Stimulated activated CD8-positive, alpha-beta memory T cell treated with anti-CD3 and anti-CD28 coated beads, Interleukin-15, amount 100 ng/mL, for 48 hours (primary cell): ENCODE results near the gene HEG1.
A peak's percentile ranks its signal among the peaks of the same experiment; 100 is the strongest.

Source experiments
- DNase-seq, 2 donors: peaks; one replicate each; pipeline ENCODE4 v3.0.0-alpha.2; 2020; ENCODE audit warnings: low read depth in 2 of 2

HEG1 gene

DNA sequence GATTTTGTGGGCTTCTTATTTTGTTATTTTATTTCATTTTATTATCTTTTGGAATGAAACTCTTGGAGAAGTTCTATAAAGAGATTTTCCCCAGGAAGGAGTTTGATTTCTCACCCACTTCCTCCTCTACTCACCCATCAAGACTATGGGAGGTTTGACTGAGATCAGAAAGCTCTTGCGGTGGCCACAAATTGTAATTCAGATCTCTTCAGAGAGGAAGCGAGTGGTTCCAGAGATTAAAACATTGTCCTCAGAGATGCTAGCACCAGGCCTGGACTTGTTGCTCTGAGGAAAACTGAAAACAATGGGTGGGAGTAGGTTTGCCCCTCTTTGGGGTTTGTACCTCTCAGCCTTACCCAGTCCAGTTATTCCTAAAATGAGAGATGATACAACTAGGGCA lies 113.2 kb downstream of the HEG1 start:
- no peak for DNase-seq

DNA sequence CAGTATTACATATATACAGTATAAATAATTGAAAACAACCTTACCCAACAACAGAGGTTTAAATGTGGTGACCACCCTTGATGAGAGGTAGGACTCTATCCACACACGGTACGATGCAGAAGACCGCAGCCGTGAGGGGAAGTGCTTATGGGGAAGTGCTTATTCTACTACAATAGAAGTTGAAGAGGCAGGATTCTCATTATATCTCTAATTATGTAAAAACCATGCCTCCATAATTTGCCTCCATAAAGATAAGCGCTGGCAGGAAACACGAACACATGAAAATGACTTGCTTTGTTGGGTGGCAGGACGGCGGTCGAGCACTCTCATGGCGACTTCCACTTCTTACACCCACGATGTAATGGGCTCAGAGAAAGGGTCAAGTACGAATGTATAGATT lies 114.0 kb downstream of the HEG1 start:
- no peak for DNase-seq

DNA sequence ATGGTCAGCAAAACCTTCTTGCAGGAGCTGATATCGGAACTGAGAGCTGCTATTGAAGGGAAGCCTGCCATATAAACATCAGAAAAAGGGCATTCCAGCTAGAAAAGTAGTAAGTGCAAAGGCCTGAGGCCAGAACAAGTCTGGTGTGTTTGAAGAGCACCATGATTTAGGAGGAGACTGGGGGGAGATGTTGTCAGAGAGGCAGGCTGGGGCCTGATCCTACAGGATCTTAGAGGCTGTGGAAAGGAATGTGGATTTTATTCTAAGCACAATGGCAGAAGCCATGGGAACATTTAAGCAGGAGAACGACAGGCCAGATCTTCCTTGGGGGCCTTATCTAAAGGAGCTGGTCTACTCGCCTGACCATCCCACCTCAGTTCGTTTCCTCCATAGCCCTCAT lies 116.1 kb downstream of the HEG1 start:
- DNase-seq, result no peak

DNA sequence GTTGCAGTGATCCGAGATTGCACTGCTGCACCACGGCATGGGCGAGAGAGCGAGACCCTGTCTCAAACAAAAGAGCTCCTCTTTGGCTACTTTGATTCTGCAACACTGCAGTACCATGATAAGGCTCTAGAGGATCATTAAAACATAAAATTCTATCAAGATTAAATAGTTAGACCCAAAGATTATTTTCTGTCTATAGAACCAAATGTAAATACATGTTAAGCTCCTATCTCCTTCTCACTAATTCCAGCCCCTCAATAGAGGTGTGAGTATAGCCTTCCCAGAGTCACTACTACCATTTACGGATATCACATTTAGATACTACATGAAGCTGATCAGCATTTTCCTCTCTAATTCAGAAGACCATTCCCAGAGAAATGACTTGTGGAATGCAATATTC lies 116.9 kb downstream of the HEG1 start:
- no peak for DNase-seq

DNA sequence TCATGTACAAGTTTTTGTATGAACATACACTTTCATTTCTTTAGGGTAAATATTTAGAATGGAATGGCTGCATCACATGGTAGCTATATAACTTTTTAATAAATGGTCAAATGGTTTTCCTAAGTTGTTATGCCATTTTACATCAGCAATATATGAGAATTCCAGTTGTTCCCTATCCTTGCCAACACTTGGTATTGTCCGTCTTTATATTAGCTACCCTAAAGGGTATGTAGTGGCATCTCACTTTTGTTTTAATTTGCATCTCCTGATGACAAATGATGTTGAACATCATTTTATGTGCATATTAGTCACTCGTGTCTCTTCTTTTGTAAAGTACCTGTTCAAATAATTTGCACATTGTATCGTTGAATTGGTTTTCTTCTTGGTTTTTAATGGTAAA lies 118.7 kb downstream of the HEG1 start:
- no peak for DNase-seq

DNA sequence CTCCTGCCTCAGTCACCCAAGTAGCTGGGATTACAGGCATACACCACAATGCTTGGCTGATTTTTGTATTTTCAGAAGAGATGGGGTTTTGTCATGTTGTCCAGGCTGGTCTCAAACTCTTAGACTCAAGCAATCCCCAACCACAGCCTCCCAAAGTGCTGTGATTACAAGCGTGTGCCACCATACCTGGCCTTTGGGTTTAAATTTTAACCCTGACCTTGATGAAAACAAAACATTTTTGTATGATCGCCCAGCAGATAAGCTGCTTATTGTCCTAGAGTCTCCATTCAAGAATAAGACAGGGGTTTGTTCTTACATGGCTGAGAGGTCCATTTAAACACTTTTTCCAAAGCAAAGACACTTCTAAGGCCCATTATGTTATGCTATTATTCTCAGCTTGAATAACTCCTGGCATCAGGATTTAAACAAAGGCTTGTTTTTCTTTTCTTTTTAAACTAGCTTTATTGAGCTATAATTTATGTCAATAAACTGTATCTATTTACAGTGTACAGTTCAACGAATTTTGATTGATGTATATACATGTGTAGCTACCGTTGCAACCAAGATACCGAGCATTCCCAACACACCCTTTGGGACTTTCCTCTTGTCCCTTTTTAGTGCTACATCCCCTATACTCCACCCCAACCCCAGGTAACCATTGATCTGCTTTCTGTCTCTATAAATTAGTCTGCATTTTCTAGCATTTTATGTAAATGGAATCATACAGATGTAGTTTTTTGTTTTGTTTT lies 119.8 kb downstream of the HEG1 start:
- DNase-seq, result no peak

DNA sequence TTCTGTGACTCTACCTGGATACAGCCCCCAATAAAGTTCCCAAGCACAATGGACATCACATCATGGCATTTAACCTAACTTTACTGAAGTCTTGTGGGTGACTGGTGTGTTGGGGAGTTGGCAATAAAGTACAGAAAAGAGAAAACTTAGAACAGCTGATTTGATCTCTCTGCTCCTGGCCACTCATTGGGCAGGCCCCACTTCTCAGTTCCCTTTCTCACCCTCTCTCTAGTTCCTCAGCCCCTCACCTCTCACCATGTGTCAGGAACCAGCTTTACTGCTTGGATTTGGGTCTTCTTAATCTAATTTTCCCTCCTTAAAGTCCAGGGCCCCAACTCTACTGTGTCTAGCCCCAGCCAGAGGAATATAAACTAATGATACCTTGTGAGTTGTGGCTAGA lies 120.5 kb downstream of the HEG1 start:
- no peak for DNase-seq

DNA sequence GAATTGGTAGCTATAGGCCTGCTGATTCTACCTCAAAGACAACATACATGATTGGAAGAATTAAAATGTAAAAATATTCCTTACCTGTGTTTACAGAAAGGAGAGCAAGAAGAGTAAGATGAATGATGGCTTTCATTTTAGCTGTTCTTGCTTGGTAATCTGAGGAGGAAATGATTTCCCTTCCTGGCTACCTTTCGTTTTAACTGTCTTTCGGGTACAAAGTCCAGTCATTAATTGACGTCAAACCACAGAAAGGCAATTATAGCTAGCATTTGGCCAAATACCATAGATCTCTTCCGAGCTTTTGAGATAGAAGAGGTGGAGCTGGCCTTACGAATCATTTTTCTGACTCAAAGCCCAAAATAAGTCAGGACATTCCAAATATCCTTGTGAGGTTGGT lies 121.2 kb downstream of the HEG1 start, which contains the start of gene MUC13:
TSS of gene MUC13 (minus strand) at position 175 of the 400 bp plus-strand sequence. CDS start at position 136, 39 bp downstream.
- DNase-seq, result no peak

DNA sequence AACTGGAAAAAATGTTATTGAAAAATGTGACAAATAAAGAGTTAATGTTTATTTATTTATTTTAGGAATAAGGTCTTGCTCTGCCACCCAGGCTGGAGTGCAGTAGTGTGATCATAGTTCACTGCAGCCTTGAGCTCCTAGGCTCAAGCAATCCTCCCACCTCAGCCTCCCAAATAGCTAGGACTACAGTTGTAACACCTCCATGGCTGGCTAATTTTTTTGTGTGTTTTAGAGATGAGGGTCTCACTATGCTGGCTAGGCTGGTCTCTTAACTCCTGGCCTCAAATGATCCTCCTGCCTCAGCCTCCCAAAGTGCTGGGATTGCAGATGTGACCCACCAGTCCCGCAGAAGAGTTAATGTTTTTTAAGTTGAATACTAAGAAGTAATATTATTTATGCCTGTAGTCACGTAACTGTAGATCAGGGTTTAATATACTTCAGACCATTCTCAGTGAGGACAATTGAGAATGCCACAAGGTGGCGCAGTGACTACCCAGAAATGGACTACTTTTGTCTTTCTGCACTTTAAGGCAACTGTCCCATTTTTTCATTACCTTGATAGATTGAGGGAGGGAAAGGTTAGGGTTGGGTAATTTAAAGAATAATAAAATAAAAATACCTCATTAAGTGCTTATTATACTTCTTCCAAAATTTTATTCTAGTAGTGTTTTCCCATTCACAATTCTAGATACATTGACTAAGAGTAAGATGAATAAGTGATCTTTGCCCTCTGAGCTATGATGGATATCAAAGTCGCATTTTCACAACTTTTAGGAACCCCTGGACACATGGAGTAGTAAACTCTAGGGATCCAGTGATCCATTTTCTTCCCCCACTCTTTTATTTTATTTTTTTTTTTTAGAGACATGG lies 127.2 kb downstream of the HEG1 start:
- DNase-seq, result peak; percentile 6 to 30

DNA sequence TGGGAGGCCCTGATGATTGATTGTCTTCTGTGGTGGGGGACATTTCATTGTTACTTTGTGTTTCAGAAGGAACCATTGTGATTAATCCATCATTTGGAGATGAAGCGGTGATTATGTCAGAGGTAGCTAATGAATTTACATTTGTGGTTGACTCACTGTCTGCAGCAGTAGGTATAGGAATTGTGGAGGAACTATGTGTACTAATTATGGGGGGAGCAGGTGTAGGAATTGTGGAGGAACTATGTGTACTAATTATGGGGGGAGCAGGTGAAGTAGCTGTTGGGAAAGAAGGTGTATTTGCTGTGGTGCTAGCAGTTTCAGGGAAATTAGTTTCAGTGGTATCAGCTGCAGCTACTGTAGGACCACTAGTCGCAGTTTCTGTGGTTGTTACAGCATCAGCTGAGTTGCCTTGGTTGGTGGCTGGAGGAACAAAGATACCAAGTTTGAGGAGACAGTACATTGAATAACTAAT lies 128.2 kb downstream of the HEG1 start:
- DNase-seq, result no peak

DNA sequence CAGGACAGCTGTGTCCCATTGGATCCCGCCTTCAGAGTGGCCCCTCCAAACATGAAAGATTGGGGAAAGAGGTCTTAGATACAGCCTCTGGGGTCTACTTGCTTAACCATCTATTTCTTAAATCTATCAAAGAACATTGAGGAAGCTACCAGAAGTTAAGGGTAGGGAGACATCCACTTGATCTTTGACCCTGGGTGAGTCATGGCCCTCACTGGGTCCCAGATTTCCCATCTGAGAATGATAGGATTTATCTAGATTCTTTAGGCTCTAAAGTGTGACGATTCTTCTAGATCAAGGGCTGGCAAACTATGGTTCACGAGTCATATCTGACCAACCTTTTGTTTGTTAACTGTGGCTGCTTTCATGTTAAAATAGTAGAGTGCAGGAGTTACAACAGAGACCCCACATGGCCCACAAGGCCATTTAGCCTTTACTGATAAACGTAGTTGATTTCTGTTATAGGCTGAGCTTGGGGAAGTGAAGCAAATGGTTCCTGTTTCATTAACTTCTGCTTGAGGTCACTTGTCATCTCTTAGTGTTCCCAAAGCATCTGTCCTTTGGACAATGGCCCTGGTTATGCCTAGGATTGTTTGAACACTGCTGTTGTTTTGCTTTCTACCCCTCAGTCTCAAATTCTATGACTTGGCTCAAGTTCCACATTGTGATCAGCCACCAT lies 129.2 kb downstream of the HEG1 start:
- no peak for DNase-seq

DNA sequence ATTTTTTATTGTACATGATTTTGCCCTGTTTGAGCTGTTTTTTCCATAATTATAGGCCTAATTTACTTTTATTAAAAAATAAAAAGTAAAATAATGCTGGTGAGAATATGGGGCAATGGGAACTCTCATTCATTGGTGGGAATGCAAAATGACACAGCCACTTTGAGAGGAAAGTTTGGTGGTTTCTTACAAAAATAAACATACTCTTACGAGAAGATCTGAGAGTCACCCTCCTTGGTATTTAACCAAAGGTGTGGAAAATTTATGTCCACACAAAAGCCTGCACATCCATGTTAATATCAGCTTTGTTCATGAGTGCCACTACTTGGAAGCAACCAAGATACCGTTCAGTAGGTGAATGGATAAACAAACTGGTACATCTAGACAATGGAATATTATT lies 131.1 kb downstream of the HEG1 start:
- DNase-seq, result no peak

DNA sequence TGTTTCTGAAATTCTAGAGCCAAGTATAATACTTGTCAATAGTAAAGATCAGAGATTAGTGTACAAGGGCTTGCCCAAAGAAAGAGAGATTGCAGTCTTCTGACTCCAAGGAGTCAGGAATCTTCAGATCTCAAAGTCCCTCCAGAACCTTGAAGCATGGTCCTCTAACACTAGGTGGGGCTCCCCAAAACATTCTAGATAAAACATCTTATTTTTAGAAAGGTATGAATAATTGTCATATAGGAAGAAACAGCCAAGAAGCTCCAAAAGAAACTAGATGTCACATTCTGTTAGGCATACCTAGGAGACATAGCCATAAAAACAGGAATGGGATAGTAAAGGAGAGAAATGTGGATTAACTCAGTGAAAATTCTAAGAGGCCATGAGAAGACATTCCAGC lies 132.0 kb downstream of the HEG1 start:
- no peak for DNase-seq

DNA sequence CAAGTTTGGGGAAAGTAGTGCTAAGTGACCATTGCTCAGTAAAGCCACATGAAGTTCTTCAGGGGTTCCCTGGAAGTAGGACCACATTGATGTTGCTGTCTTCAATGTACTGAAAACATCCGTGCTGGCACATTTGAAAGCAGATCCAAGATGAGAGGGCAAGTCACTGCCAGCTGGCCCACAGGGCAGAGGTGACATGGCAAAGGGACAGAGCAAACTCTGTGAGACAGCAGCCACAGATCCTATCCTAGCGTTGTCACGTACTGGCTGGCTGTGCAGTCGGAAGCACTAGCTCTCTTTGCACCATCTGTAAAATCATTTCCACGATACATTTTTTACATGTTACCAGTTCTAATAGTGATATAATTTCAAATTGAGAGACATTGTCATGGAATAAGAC lies 135.1 kb downstream of the HEG1 start:
- no peak for DNase-seq

DNA sequence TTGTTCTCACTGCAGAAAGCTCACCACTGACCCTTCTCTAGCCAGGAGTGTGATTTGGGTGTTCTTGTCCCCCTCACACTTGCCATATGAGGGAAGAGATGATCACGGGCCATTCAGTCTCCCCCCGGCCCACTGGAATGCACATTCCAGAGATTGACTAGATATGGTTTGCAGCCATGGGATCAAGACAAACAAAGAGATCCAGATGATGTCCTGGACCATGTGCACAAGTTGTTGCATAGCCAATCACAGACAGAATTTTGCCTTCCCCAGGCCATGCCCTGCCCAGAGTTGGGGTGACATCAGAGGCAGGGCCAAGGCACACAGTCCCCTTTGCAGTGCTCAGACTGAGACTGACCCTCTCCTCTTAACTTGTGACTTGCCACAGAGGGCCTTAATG lies 136.0 kb downstream of the HEG1 start:
- DNase-seq, result no peak

DNA sequence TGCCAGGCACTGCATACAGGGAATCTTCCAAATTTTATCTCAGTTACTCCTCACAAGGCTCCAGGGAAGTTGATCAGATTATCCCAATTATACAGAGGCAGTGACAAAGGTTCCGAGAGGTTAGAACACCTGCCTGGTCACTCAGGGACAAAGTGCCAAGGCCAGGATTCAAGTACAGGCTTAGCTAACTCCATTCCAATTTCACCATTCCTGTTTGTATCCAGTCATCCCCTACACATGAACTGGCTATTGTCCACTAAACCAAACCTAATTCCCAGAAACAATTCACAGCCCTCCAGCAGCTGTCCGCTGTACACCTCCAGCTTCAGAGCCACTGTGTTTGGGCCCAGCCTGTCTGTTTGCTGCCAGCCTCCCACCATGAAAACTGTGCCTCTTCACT lies 137.3 kb downstream of the HEG1 start:
- no peak for DNase-seq

DNA sequence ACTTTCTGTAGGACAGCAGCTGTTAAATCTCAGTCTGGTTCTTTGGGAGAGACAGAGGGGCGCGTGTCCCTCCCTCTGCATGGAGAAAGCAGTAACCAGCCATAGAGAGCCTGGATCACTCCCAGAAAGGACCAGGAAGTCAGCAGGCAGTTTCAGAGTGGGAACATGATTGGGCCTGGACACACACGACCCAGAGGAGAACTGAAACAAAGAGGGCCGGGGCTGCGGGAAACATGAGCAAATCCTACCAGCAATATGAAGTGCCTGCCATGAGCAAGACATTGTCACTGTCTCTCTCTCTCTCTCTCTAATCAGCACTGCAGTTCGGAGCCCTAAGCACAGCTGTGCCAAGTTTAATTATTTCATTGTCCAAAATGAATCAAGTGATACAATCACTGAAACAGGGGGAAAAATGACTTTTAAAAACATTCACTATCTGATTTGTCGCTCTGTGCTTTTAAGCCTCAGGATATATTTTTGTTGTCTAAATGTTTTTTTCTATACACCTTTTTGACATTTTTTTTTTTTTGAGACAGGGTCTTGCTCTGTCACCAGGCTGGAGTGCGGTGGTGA lies 138.9 kb downstream of the HEG1 start:
- no peak for DNase-seq
